OCI-M2 (cell line): ENCODE results near the gene ZNF628.

Experiments used
- DNase-seq: peaks from one replicate; lab custom pipeline; 2025; ENCODE audit not compliant: unreplicated experiment; lab: John Stamatoyannopoulos, UW

Gene ZNF628

GRCh38 chr19:55527197-55528029, 51.0 kb downstream of the ZNF628 start:
- DNase-seq, result no peak

- DNase-seq, result no peak
Observed at GRCh38 chr19:55528030-55528803, 51.8 kb downstream of the ZNF628 start.

- no peak for DNase-seq
Observed at GRCh38 chr19:55529636-55530234, 53.3 kb downstream of the ZNF628 start.

- no peak for DNase-seq
Observed at GRCh38 chr19:55530996-55531395, 54.6 kb downstream of the ZNF628 start.
